Stomach smooth muscle (tissue), 2 donors: ENCODE results near the gene ABCC6.

Experiments used
- H3K27ac ChIP-seq: one replicate; pipeline ENCODE4 v1.7.0; 2013; ENCODE audit warnings: mild to moderate bottlenecking, low read length, inconsistent platforms
- H3K27me3 ChIP-seq, 2 donors: one replicate each; pipeline ENCODE4 v1.7.0; 2013; ENCODE audit warnings: low read length in 2 of 2; ENCODE audit not compliant: insufficient read depth in 2 of 2, control insufficient read depth in 1 of 2
- H3K36me3 ChIP-seq, 2 donors: one replicate each; pipeline ENCODE4 v1.7.0; 2013; ENCODE audit warnings: low read length in 2 of 2; ENCODE audit not compliant: control insufficient read depth in 2 of 2, insufficient read depth in 2 of 2
- H3K4me1 ChIP-seq: one replicate; pipeline ENCODE4 v1.7.0; 2013; ENCODE audit warnings: low read length; ENCODE audit not compliant: control insufficient read depth, insufficient read depth
- H3K4me3 ChIP-seq, 2 donors: one replicate each; pipeline ENCODE4 v1.7.0; 2013; ENCODE audit warnings: low read length in 2 of 2
- H3K9ac ChIP-seq, 2 donors: one replicate each; pipeline ENCODE4 v1.7.0; 2013; ENCODE audit warnings: low read length in 2 of 2, mild to moderate bottlenecking in 1 of 2
- H3K9me3 ChIP-seq, 2 donors: one replicate each; pipeline ENCODE4 v1.7.0; 2013; ENCODE audit warnings: low read length in 2 of 2; ENCODE audit not compliant: control insufficient read depth in 2 of 2
- donor health status: healthy.
- donor health status: Pancreatic carcinoma.

Gene ABCC6

GRCh38 chr16:16143038-16143763 lies 80.1 kb downstream of the ABCC6 start:
- no peak overlapping the region for H3K27ac ChIP-seq
- no peak overlapping the region for H3K4me3 ChIP-seq
- H3K9me3 ChIP-seq: no peaks in the 10 kb centered on the region
- no peak overlapping the region for H3K9ac ChIP-seq
- no peaks in the 10 kb centered on the region for H3K27me3 ChIP-seq
- H3K36me3 ChIP-seq: peaks cover 34 to 39% of the 10 kb centered on the region in 2 donors
- peaks cover 21% of the 10 kb centered on the region for H3K4me1 ChIP-seq

DNA sequence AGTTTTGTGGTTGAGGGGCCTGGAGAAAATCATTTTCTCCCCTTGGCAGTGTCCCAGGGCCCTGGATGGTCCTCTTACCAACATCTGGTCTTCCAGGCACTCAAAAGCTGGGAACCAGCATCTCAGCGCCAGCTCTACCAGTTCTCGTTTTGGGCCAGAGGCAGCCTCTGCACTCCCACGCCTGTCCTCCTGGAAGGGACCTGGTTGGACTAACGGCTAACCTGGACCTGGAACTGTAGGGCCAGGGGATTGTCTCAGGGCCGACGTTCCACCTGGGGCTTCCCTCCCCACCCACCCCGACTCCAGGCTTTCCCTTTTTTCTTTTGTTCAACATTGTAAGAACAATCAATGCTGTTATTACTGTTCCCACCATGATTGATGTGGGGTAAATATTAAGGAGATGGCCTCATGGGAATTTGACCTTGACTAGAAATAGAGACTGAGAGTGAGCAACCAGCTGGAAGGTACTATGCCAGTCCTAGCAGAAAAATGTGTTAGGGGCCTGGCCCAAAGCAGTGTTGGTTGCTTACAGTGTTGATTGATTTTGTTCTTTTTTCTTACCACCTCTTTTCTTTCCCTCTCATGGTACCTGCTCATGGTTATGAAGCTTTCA lies 81.4 kb downstream of the ABCC6 start:
- Histone ChIP-seq H3K27me3 (no peaks in the 10 kb centered on the region), H3K9me3 (no peaks in the 10 kb centered on the region), H3K4me1 (peaks cover 14% of the 10 kb centered on the region), H3K4me3 (no peak overlapping the region), H3K27ac (peak overlapping the region; percentile 24), H3K36me3 (peaks cover 42 to 50% of the 10 kb centered on the region in 2 donors), H3K9ac (no peak overlapping the region)

DNA sequence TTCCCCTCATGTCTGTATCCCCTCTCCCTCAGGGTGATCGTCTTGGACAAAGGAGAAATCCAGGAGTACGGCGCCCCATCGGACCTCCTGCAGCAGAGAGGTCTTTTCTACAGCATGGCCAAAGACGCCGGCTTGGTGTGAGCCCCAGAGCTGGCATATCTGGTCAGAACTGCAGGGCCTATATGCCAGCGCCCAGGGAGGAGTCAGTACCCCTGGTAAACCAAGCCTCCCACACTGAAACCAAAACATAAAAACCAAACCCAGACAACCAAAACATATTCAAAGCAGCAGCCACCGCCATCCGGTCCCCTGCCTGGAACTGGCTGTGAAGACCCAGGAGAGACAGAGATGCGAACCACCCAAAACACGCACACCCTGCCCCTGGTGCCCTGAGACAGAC lies 82.2 kb downstream of the ABCC6 start:
- Histone ChIP-seq H3K27me3 (no peaks in the 10 kb centered on the region), H3K9me3 (no peaks in the 10 kb centered on the region), H3K4me3 (no peak overlapping the region), H3K36me3 (peaks cover 48 to 55% of the 10 kb centered on the region in 2 donors), H3K4me1 (peaks cover 7% of the 10 kb centered on the region), H3K9ac (no peak overlapping the region), H3K27ac (peak overlapping the region; percentile 24)

DNA sequence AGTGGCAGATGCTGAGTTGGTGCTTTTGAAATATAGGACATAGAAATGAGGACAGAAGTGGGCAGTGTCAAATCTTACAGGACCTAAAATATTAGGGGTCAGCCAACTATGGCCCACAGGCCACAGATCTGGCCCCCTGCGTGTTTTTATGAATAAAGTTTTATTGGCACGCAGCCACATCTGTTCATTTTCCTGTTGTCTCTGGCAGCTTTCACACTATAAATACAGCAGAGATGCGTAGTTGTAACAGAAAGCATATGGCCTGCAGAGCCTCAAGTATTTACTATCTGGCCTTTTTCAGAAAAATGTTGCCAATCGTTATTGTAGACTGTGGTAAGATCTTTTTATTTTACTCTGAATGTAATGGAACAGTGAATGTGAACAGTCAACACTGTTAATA lies 82.8 kb downstream of the ABCC6 start:
- Histone ChIP-seq H3K9me3 (no peaks in the 10 kb centered on the region), H3K27ac (peak overlapping the region; percentile 24), H3K27me3 (no peaks in the 10 kb centered on the region), H3K36me3 (peaks cover 48 to 57% of the 10 kb centered on the region in 2 donors), H3K4me1 (peaks cover 4% of the 10 kb centered on the region), H3K9ac (no peak overlapping the region), H3K4me3 (no peak overlapping the region)

DNA sequence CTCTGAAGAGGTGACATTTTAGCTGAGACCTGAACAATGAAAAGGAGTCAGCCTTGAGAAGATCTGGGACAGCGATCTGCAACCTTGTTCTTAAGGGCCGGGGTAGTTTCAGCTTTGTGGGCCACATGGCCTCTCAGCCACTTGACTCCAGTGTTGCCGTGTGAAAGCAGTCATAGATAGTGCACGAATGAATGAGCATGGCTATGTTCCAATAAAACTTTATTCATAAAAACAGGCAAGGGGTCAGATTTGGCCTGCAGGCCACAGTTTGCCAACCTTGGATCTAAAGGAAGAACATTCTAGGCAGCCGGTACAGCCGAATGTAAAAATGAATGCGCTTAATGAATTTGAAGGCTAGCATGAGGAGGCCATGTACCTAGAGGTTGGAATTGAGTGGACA lies 83.5 kb downstream of the ABCC6 start:
- H3K9me3 ChIP-seq: no peaks in the 10 kb centered on the region
- H3K4me3 ChIP-seq: no peak overlapping the region
- peaks cover 49 to 62% of the 10 kb centered on the region in 2 donors for H3K36me3 ChIP-seq
- no peak overlapping the region for H3K27ac ChIP-seq
- H3K4me1 ChIP-seq: peaks cover 4% of the 10 kb centered on the region
- H3K9ac ChIP-seq: no peak overlapping the region
- H3K27me3 ChIP-seq: no peaks in the 10 kb centered on the region

- H3K4me3 ChIP-seq: no peak overlapping the region
- no peak overlapping the region for H3K9ac ChIP-seq
- H3K4me1 ChIP-seq: peaks cover 4% of the 10 kb centered on the region
- H3K27ac ChIP-seq: no peak overlapping the region
- no peaks in the 10 kb centered on the region for H3K9me3 ChIP-seq
- H3K27me3 ChIP-seq: no peaks in the 10 kb centered on the region
- peaks cover 57 to 61% of the 10 kb centered on the region in 2 donors for H3K36me3 ChIP-seq
Observed at GRCh38 chr16:16139061-16139460, 84.2 kb downstream of the ABCC6 start.

DNA sequence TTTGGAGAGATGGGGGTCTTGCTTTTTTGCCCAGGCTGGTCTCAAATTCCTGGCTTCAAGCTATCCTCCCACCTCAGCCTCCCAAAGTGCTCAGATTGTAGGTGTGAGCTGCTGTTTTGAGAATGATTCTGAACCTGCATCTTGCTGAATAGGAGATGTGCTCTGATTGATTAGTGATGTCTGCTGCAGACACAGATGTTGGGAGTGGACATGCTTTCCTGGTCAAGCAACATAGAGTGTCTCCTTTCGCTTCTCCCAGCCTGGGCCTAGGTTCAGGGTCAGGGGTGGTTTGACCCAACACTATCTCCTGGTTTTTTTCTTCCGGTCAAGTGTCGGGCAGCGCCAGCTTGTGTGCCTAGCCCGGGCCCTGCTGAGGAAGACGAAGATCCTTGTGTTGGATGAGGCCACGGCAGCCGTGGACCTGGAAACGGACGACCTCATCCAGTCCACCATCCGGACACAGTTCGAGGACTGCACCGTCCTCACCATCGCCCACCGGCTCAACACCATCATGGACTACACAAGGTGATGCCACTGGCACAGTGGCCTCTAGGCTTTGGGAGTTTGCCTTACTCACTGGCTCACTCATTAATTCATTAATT lies 85.2 kb downstream of the ABCC6 start:
- Histone ChIP-seq H3K4me1 (peaks cover 4% of the 10 kb centered on the region), H3K27me3 (no peaks in the 10 kb centered on the region), H3K9me3 (no peaks in the 10 kb centered on the region), H3K4me3 (no peak overlapping the region), H3K9ac (no peak overlapping the region), H3K27ac (no peak overlapping the region), H3K36me3 (peaks cover 60% of the 10 kb centered on the region in 2 donors)

DNA sequence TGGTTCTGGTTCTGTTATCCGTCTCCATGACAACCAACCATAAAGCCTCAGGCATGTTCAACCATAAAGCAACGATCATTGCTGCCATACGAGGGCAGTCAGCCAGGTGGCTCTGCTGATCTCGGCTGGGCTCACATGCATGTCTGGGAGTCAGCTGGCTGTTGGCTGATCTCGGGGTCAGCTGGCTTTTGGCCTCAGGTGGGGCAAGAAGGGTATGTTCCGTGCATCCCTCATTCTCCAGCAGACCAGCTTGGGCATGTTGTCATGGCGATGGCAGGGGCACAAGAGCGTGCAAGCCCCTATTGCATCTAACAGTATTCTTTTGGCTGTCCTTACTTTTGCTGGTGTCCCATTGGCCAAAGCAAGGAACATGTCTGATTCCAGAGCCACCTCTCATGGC lies 86.2 kb downstream of the ABCC6 start:
- Histone ChIP-seq H3K36me3 (peaks cover 63 to 65% of the 10 kb centered on the region in 2 donors), H3K9me3 (no peaks in the 10 kb centered on the region), H3K4me3 (no peak overlapping the region), H3K9ac (no peak overlapping the region), H3K27ac (no peak overlapping the region), H3K27me3 (no peaks in the 10 kb centered on the region), H3K4me1 (peaks cover 4% of the 10 kb centered on the region)

GRCh38 chr16:16136588-16136987 lies 86.7 kb downstream of the ABCC6 start:
- Histone ChIP-seq H3K36me3 (peaks cover 66 to 69% of the 10 kb centered on the region in 2 donors), H3K4me1 (peaks cover 2% of the 10 kb centered on the region), H3K27me3 (no peaks in the 10 kb centered on the region), H3K4me3 (no peak overlapping the region), H3K27ac (no peak overlapping the region), H3K9ac (no peak overlapping the region), H3K9me3 (no peaks in the 10 kb centered on the region)

DNA sequence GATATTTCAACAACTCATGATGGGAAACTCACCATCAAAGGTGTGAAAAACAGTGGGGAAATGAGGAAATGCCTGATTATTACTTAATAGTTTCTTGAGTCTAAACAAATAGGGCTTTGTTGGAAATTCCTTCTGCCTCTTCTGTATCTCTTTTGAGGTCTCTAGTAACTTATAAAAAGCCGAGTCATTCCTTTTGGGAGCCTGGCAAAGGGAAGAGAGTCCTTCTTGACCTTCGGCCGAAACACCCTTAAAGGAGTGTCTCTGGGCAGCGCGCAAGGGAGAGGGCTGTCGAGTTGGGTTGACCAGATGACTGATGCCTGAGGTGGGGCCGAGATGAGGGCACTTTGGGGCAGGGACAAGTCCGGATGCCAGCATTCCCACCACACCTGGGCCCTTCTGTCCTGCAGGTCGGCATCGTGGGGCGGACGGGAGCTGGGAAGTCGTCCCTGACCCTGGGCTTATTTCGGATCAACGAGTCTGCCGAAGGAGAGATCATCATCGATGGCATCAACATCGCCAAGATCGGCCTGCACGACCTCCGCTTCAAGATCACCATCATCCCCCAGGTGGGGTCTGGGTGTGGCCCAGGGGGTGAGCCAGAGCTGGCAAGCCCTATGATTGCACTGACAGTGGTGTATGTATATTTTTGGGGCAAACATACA lies 89.2 kb downstream of the ABCC6 start:
- peaks cover 60 to 61% of the 10 kb centered on the region in 2 donors for H3K36me3 ChIP-seq
- no peaks in the 10 kb centered on the region for H3K4me1 ChIP-seq
- H3K9me3 ChIP-seq: no peaks in the 10 kb centered on the region
- H3K9ac ChIP-seq: no peak overlapping the region
- no peak overlapping the region for H3K27ac ChIP-seq
- no peaks in the 10 kb centered on the region for H3K27me3 ChIP-seq
- no peak overlapping the region for H3K4me3 ChIP-seq
